NOMO-1 treated with DMSO at 0.1 percent for 48 hours (cell line): ENCODE measurements around the gene NOLC1.

Experiments used
- DNase-seq: peaks from one replicate; lab custom pipeline; 2025; ENCODE audit not compliant: unreplicated experiment; lab: John Stamatoyannopoulos, UW

Gene NOLC1

GRCh38 chr10:102153093-102153620 is 968 bp downstream of the NOLC1 start:
- peak; percentile 20 for DNase-seq

GRCh38 chr10:102154466-102155116 is 2.4 kb downstream of the NOLC1 start:
- DNase-seq = no peak

GRCh38 chr10:102157224-102157623 is 5.0 kb downstream of the NOLC1 start:
- no peak for DNase-seq

GRCh38 chr10:102159051-102159597 is 6.9 kb downstream of the NOLC1 start:
- DNase-seq = no peak

- DNase-seq = no peak
Observed at GRCh38 chr10:102159831-102160230, 7.6 kb downstream of the NOLC1 start.

GRCh38 chr10:102163342-102163989 is 11.3 kb downstream of the NOLC1 start:
- no peak for DNase-seq

- DNase-seq = no peak
Observed at GRCh38 chr10:102167861-102168260, 15.7 kb downstream of the NOLC1 start.

GRCh38 chr10:102170602-102171001 is 18.4 kb downstream of the NOLC1 start:
- no peak for DNase-seq

- DNase-seq = no peak
Observed at GRCh38 chr10:102172288-102172687, 20.1 kb downstream of the NOLC1 start.

- DNase-seq = no peak
Observed at GRCh38 chr10:102175415-102175814, 23.2 kb downstream of the NOLC1 start.

GRCh38 chr10:102184606-102185005 is 32.4 kb downstream of the NOLC1 start:
- no peak for DNase-seq

- DNase-seq = no peak
Observed at GRCh38 chr10:102185272-102185671, 33.1 kb downstream of the NOLC1 start.

- peak; percentile 57 for DNase-seq
Observed at GRCh38 chr10:102185811-102186527, 33.8 kb downstream of the NOLC1 start.

- no peak for DNase-seq
Observed at GRCh38 chr10:102188298-102188940, 36.2 kb downstream of the NOLC1 start.

GRCh38 chr10:102188941-102189898 is 37.0 kb downstream of the NOLC1 start:
- DNase-seq = peak; percentile 27

GRCh38 chr10:102191956-102192355 is 39.8 kb downstream of the NOLC1 start:
- no peak for DNase-seq

GRCh38 chr10:102195296-102195870 is 43.2 kb downstream of the NOLC1 start:
- DNase-seq = no peak

GRCh38 chr10:102196893-102197292 is 44.7 kb downstream of the NOLC1 start:
- DNase-seq = no peak

- no peak for DNase-seq
Observed at GRCh38 chr10:102198027-102198426, 45.8 kb downstream of the NOLC1 start.
